NCI-H1092 treated with DMSO at 0.1 percent for 48 hours (cell line): ENCODE results near the gene NFKBIL1.
"Not testable (repeated sequence)": the region's sequence is repeated elsewhere in the genome, so short reads cannot be mapped to it uniquely, and the experiment has no call there.

Experiments
- DNase-seq: peaks from one replicate; lab custom pipeline; 2025; lab: John Stamatoyannopoulos, UW

NFKBIL1 gene

DNA sequence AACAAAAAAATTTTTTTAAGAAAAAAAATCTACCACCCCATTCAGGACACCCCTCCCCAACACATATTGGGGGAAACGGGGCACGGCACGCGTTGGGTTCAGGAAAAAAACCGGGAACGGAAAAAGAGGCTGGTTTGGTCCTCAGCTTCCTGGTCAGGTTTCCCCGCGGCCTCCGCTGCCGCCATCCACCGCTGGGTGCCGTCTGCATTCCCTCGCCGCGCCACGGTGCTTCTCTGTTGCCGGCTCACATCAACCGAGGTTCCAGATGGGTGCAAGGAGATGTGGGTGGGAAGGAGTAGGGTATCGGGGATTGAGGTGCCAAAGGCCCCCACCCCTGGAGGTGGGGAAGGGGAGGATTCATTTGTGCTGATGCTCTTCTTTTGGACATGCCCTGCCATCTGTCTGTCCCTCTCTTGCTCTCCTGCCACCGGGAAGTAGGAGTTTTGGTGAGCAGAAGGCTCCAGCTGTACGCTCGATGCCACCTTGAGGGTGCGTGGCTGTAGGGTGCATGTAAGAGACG lies 12.8 kb upstream of the NFKBIL1 start:
- DNase-seq, result no peak

GRCh38 chr6:31535538-31536324 lies 11.7 kb upstream of the NFKBIL1 start:
- no peak for DNase-seq

- DNase-seq, result no peak
Measured at GRCh38 chr6:31538805-31539400, 8.5 kb upstream of the NFKBIL1 start.

DNA sequence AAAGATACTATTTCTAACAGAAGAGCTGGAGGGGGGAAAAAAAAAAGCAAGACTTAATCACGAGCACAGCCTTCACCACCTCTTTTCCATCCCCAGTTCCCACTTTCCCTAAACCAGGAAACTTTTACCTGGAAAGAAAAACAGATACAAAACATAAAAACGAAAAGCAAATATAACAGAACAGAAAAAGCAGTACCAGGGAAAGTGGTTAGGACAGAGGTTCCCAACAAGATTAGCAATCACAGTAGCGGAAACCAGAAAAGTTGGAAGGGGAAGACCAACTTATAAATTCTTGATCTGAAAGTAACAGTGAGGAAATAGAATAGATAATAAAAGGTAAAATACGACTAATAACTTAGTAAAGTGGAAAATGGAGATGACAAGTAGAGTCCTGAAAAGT lies 6.8 kb upstream of the NFKBIL1 start:
- no peak for DNase-seq

GRCh38 chr6:31541059-31541657 lies 6.2 kb upstream of the NFKBIL1 start:
- no peak for DNase-seq

- peak; percentile 95 for DNase-seq
Measured at GRCh38 chr6:31541658-31542521, 5.5 kb upstream of the NFKBIL1 start, which contains the start of gene DDX39B. TSS of gene DDX39B (minus strand) at chr6:31542003. CDS start at chr6:31540532, 1,471 bp downstream.

- DNase-seq, result no peak
Measured at GRCh38 chr6:31543639-31544038, 3.8 kb upstream of the NFKBIL1 start.

GRCh38 chr6:31544676-31545075 lies 2.7 kb upstream of the NFKBIL1 start:
- DNase-seq, result no peak

- DNase-seq, result no peak
Measured at GRCh38 chr6:31545291-31545690, 2.1 kb upstream of the NFKBIL1 start.

DNA sequence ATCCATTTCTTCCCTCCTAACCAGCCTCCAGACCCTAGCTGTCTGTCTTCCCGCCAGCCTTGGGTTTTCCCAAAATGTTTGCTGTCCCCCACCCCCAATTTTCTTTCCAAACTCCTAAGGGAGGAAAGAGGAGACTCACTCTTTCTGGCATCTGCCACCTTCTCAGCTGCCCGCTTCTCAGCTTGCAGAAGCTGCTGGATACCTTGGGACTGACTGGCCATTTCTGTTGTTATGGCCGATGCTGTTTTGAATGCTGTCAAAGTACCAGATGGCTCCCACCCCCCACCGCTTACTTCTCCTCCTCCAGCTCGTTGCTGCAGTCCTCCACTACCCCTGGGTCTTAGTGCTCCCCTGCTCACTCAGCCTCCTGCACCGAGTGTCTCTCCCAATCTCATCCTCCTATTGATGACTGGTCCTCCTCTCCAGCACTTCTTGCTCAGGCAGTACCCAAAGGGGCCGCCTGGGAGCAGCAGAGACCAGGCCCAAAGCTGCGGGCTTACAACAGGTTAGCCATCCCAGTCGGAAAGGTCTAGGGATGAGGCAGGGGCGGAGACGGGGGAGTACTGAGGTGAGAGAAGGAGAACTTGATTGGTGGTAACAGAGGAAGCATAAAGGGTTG lies 960 bp upstream of the NFKBIL1 start, which contains the start of gene ATP6V1G2:
ATP6V1G2 (minus strand) TSS at position 270 of the 619 bp plus-strand sequence; CDS start at position 221, 49 bp downstream.
- peak; percentile 70 for DNase-seq

- DNase-seq, result peak; percentile 12
Measured at GRCh38 chr6:31547727-31548543, 527 bp downstream of the NFKBIL1 start.

- no peak for DNase-seq
Measured at GRCh38 chr6:31548544-31548873, 1.1 kb downstream of the NFKBIL1 start.

DNA sequence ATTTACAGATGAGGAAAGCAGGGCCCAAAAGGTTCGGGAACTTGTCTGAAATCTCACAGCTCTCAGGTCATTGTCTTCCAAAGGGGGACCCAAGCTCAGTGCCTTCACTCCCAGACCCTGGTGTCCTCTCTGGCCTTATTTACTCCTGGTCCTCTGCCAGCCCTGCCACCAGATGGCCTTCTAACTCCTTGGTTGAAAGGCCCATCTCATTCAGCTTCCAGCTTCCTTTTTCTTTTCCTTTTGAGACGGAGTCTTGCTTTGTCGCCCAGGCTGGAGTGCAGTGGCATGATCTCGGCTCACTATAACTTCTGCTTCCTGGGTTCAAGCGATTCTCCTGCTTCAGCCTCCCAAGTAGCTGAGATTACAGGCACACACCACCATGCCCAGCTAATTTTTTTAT lies 4.0 kb downstream of the NFKBIL1 start:
- DNase-seq, result not testable (repeated sequence)

DNA sequence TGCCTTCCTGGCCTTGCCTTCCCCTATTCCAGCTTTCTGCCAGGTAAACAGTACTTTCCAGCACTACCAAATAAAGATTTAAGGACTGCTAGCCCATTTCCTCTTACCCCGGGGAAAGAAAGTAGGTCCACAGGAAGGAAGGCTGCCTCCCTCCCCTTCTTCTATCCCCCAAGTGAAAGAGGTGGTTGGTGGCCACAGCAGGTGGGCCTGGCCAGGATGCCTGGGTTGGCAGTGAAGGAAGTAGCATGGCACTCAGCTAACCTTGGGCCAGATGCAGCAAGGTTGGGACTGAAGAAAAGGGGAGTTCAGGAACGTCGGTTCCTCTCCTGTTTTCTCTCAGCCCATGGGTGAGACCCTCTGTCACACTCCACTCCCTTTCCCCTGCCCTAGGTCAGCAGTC lies 8.9 kb downstream of the NFKBIL1 start:
- no peak for DNase-seq

DNA sequence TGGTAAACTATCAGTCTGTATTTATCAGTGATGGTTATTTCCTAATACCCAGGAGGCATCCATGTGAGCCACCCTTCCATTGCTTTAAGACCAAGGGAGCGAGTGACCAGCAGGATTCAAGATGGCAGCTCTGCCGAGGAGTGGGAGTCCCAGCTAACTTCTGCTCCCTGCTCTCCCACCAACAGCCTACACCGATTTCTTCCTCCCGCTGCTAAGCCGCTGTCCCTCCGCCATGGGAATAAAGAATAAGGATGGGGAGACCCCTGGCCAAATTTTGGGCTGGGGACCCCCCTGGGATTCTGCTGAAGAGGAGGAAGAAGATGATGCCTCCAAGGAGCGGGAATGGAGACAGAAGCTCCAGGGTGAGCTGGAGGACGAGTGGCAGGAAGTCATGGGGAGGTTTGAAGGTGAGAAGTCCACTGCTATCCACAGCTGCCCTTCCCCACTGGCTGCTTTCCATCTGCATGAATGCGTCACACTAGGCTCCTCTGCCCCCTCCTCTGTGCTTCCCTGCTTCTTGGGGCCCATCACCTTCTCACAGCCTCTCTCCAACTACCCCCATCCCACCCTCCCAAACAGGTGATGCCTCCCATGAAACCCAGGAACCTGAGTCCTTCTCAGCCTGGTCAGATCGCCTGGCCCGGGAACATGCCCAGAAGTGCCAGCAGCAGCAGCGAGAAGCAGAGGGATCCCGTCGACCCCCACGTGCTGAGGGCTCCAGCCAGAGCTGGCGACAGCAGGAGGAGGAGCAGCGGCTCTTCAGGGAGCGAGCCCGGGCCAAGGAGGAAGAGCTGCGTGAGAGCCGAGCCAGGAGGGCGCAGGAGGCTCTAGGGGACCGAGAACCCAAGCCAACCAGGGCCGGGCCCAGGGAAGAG lies 10.3 kb downstream of the NFKBIL1 start:
- DNase-seq, result no peak

- no peak for DNase-seq
Measured at GRCh38 chr6:31558318-31558625, 10.9 kb downstream of the NFKBIL1 start.

- no peak for DNase-seq
Measured at GRCh38 chr6:31558631-31559500, 11.5 kb downstream of the NFKBIL1 start.

DNA sequence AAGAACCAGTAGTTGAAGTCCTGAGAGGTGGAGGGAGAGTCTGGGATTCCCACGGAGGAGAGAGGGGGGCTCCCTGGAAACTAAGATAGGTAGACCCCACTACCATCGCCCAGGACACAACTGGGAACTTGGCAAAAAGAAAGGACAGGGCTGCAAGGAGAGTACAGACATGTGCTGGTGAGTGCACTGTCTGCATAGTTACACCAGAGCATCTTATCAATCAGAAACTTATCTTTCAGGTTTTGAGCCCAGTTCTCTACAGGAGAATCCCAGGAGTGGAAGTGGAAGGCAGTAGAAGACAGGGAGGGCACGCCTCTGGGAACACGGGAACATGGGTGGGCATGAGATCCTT lies 12.2 kb downstream of the NFKBIL1 start:
- DNase-seq, result no peak
